WERI-Rb-1 (cell line): Measurements from ENCODE around the gene SMOC2.

ENCODE experiments used
- DNase-seq: peaks from one replicate; pipeline ENCODE4 v3.0.0-alpha.2; 2020
- H3K27ac ChIP-seq: fragments of 250-450 bp; sonication (Bioruptor Pico); 2 replicates; pipeline ENCODE4 v1.5.1; 2020; ENCODE audit warnings: mild to moderate bottlenecking, moderate library complexity
- H3K27me3 ChIP-seq: fragments of 250-450 bp; sonication (Bioruptor Pico); 2 replicates; pipeline ENCODE4 v1.5.1; 2021; ENCODE audit warnings: mild to moderate bottlenecking, low read depth, moderate library complexity; ENCODE audit not compliant: insufficient read depth, severe bottlenecking
- H3K36me3 ChIP-seq: fragments of 250-450 bp; sonication (Bioruptor Pico); 2 replicates; pipeline ENCODE4 v1.5.1; 2020; ENCODE audit warnings: mild to moderate bottlenecking, moderate library complexity
- H3K4me3 ChIP-seq: 2 replicates; pipeline ENCODE4 v1.5.1; 2011; ENCODE audit warnings: low read depth, mild to moderate bottlenecking, control low read depth, low read length
- H3K9me3 ChIP-seq: fragments of 250-450 bp; sonication (Bioruptor Pico); 2 replicates; pipeline ENCODE4 v1.5.1; 2021; ENCODE audit warnings: mild to moderate bottlenecking, moderate library complexity; ENCODE audit not compliant: severe bottlenecking
- CTCF ChIP-seq: IDR thresholded peaks from 2 replicates; pipeline ENCODE4 v1.5.1; 2011; ENCODE audit warnings: low read depth, mild to moderate bottlenecking, control low read depth, inconsistent platforms, low read length

SMOC2 gene

GRCh38 chr6:168578036-168578435 lies 137.1 kb downstream of the SMOC2 start:
- H3K27ac ChIP-seq, result no peak overlapping the region
- H3K9me3 ChIP-seq, result no peaks in the 10 kb centered on the region
- no peak for TF ChIP-seq CTCF
- DNase-seq, result no peak
- no peak overlapping the region for H3K4me3 ChIP-seq
- no peaks in the 10 kb centered on the region for H3K27me3 ChIP-seq
- no peaks in the 10 kb centered on the region for H3K36me3 ChIP-seq

DNA sequence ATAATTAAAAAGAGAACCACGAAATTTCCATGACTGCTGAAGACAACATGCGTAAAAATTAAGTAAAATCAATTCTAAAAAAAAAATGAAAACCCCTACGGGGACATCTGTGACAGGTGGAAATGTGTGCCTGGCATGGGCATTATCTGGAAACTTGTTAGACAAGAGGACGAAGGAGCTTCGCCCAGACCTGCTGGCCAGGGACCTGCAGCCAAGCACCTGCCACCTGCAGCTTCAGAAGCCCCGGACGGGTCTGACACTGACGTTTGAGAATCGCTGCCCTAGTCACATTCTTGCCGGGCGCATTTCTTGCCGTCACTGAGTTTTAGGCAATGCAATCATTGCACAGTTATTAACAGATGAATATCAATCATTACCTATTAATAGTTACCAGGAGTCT lies 140.3 kb downstream of the SMOC2 start:
- no peaks in the 10 kb centered on the region for H3K27me3 ChIP-seq
- DNase-seq, result no peak
- H3K27ac ChIP-seq, result no peak overlapping the region
- TF ChIP-seq CTCF, result no peak
- no peaks in the 10 kb centered on the region for H3K9me3 ChIP-seq
- H3K4me3 ChIP-seq, result no peak overlapping the region
- H3K36me3 ChIP-seq, result no peaks in the 10 kb centered on the region

DNA sequence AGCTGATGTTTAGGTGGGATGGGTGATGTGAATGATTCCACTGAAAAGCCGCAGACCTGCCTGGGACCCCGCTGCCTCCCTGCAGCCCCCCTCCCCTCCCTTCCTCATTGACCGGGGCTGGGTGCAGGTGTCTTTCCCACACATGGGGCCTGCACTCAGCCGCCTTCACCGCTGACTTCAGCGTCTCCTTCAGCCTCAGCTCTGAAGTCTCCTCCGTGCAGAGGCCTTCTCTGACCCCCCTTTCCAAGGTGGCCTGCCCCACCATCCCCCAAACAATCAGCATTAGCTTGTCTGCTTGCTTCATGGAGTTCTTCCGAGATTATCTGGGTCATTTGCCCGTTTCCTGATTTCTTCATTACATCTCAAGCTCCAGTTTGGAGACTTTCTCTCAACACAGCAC lies 140.7 kb downstream of the SMOC2 start:
- H3K36me3 ChIP-seq, result no peaks in the 10 kb centered on the region
- H3K4me3 ChIP-seq, result no peak overlapping the region
- H3K27me3 ChIP-seq, result no peaks in the 10 kb centered on the region
- no peak overlapping the region for H3K27ac ChIP-seq
- no peak for TF ChIP-seq CTCF
- H3K9me3 ChIP-seq, result no peaks in the 10 kb centered on the region
- DNase-seq, result no peak

GRCh38 chr6:168582571-168582981 lies 141.6 kb downstream of the SMOC2 start:
- TF ChIP-seq CTCF, result no peak
- Histone ChIP-seq H3K27me3 (no peaks in the 10 kb centered on the region), H3K27ac (no peak overlapping the region), H3K4me3 (no peak overlapping the region), H3K9me3 (no peaks in the 10 kb centered on the region), H3K36me3 (no peaks in the 10 kb centered on the region)
- no peak for DNase-seq

- H3K9me3 ChIP-seq, result no peaks in the 10 kb centered on the region
- no peak overlapping the region for H3K27ac ChIP-seq
- no peak overlapping the region for H3K4me3 ChIP-seq
- DNase-seq, result no peak
- no peak for TF ChIP-seq CTCF
- no peaks in the 10 kb centered on the region for H3K36me3 ChIP-seq
- H3K27me3 ChIP-seq, result no peaks in the 10 kb centered on the region
Measured at GRCh38 chr6:168583126-168583525, 142.1 kb downstream of the SMOC2 start.

DNA sequence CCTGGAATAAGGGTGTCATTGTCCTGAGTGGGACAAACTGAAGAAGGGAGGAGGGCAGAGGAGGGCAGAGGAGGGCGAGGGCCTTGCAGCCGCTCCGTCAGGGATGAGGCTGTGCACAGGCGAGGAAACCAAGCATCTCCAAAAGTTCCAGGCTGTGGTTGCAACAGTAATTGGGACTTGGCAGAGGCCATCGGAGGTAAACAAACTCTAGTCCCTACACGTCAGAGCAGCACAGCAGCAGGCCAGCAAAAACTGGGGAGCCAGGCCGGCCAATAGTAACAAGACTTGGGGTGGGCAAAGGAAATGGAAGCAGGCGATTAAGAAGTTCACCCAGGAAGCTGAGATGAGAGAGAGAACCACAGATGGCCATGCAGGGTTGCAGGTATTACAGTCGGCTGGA lies 142.8 kb downstream of the SMOC2 start:
- H3K36me3 ChIP-seq, result no peaks in the 10 kb centered on the region
- TF ChIP-seq CTCF, result no peak
- H3K27ac ChIP-seq, result no peak overlapping the region
- H3K9me3 ChIP-seq, result no peaks in the 10 kb centered on the region
- H3K27me3 ChIP-seq, result no peaks in the 10 kb centered on the region
- DNase-seq, result no peak
- H3K4me3 ChIP-seq, result no peak overlapping the region
